ENCODE data around the gene TACR2. TPM values are rescaled to one million over a fixed set of nuclear protein-coding genes. Genes with fewer than 3 reads are reported as not detected.
A peak's percentile ranks its signal among the peaks of the same experiment; 100 is the strongest.

The TACR2 gene
- total and polyA plus RNA-seq, 2 donors: 0.05 to 0.30 TPM

GRCh38 chr10:69388488-69388887 is 28.2 kb downstream of the TACR2 start:
- Histone ChIP-seq H3K27ac (ENCODE audit: low read depth in 1 of 2, low read length in 1 of 2) (no peak overlapping the region), H3K9me3 (ENCODE audit: control insufficient read depth in 2 of 2, insufficient read depth in 1 of 2, low read length in 1 of 2) (no peaks in the 10 kb centered on the region), H3K4me1 (ENCODE audit: control insufficient read depth in 2 of 2, insufficient read depth in 2 of 2, low read length in 2 of 2) (peaks cover 4 to 28% of the 10 kb centered on the region in 2 donors), H3K27me3 (ENCODE audit: control insufficient read depth in 2 of 2, insufficient read depth in 1 of 2, low read length in 1 of 2) (no peaks in the 10 kb centered on the region), H3K4me3 (ENCODE audit: low read length in 2 of 2) (no peak overlapping the region), H3K36me3 (ENCODE audit: control insufficient read depth in 2 of 2, insufficient read depth in 2 of 2, low read length in 1 of 2) (peaks cover 71 to 91% of the 10 kb centered on the region in 2 donors)
- no peak for DNase-seq (ENCODE audit: low read depth in 6 of 9, low spot score in 9 of 9)
- 99% methylated on average over 2 of the region's 2 CpGs for WGBS

GRCh38 chr10:69387500-69387899 is 29.2 kb downstream of the TACR2 start:
- no peaks in the 10 kb centered on the region for H3K27me3 ChIP-seq (ENCODE audit: control insufficient read depth in 2 of 2, insufficient read depth in 1 of 2, low read length in 1 of 2)
- no peak for DNase-seq (ENCODE audit: low read depth in 6 of 9, low spot score in 9 of 9)
- no peaks in the 10 kb centered on the region for H3K9me3 ChIP-seq (ENCODE audit: control insufficient read depth in 2 of 2, insufficient read depth in 1 of 2, low read length in 1 of 2)
- no peak overlapping the region for H3K27ac ChIP-seq (ENCODE audit: low read depth in 1 of 2, low read length in 1 of 2)
- WGBS: 96% methylated on average over 3 of the region's 3 CpGs
- peaks cover 4 to 27% of the 10 kb centered on the region in 2 donors for H3K4me1 ChIP-seq (ENCODE audit: control insufficient read depth in 2 of 2, insufficient read depth in 2 of 2, low read length in 2 of 2)
- H3K4me3 ChIP-seq (ENCODE audit: low read length in 2 of 2): no peak overlapping the region
- H3K36me3 ChIP-seq (ENCODE audit: control insufficient read depth in 2 of 2, insufficient read depth in 2 of 2, low read length in 1 of 2): peaks cover 77 to 91% of the 10 kb centered on the region in 2 donors

GRCh38 chr10:69385454-69386350 is 31.0 kb downstream of the TACR2 start:
- Histone ChIP-seq H3K27me3 (ENCODE audit: control insufficient read depth in 2 of 2, insufficient read depth in 1 of 2, low read length in 1 of 2) (no peaks in the 10 kb centered on the region), H3K9me3 (ENCODE audit: control insufficient read depth in 2 of 2, insufficient read depth in 1 of 2, low read length in 1 of 2) (no peaks in the 10 kb centered on the region), H3K27ac (ENCODE audit: low read depth in 1 of 2, low read length in 1 of 2) (no peak overlapping the region), H3K36me3 (ENCODE audit: control insufficient read depth in 2 of 2, insufficient read depth in 2 of 2, low read length in 1 of 2) (peaks cover 75 to 88% of the 10 kb centered on the region in 2 donors), H3K4me1 (ENCODE audit: control insufficient read depth in 2 of 2, insufficient read depth in 2 of 2, low read length in 2 of 2) (peaks cover 0 to 20% of the 10 kb centered on the region in 2 donors), H3K4me3 (ENCODE audit: low read length in 2 of 2) (no peak overlapping the region)
- 97% methylated on average over 11 of the region's 11 CpGs for WGBS
- DNase-seq (ENCODE audit: low read depth in 6 of 9, low spot score in 9 of 9): no peak

GRCh38 chr10:69384320-69384719 is 32.4 kb downstream of the TACR2 start:
- Histone ChIP-seq H3K36me3 (ENCODE audit: control insufficient read depth in 2 of 2, insufficient read depth in 2 of 2, low read length in 1 of 2) (peaks cover 77 to 90% of the 10 kb centered on the region in 2 donors), H3K27ac (ENCODE audit: low read depth in 1 of 2, low read length in 1 of 2) (no peak overlapping the region), H3K27me3 (ENCODE audit: control insufficient read depth in 2 of 2, insufficient read depth in 1 of 2, low read length in 1 of 2) (no peaks in the 10 kb centered on the region), H3K9me3 (ENCODE audit: control insufficient read depth in 2 of 2, insufficient read depth in 1 of 2, low read length in 1 of 2) (peaks cover 1 to 3% of the 10 kb centered on the region in 2 donors), H3K4me3 (ENCODE audit: low read length in 2 of 2) (no peak overlapping the region), H3K4me1 (ENCODE audit: control insufficient read depth in 2 of 2, insufficient read depth in 2 of 2, low read length in 2 of 2) (peaks cover 0 to 7% of the 10 kb centered on the region in 2 donors)
- DNase-seq (ENCODE audit: low read depth in 6 of 9, low spot score in 9 of 9): no peak
- over 99% methylated on average over 10 of the region's 10 CpGs for WGBS

- 77% methylated on average over 3 of the region's 3 CpGs for WGBS
- no peak overlapping the region for H3K4me3 ChIP-seq (ENCODE audit: low read length in 2 of 2)
- peaks cover 74 to 86% of the 10 kb centered on the region in 2 donors for H3K36me3 ChIP-seq (ENCODE audit: control insufficient read depth in 2 of 2, insufficient read depth in 2 of 2, low read length in 1 of 2)
- H3K9me3 ChIP-seq (ENCODE audit: control insufficient read depth in 2 of 2, insufficient read depth in 1 of 2, low read length in 1 of 2): peaks cover 1 to 4% of the 10 kb centered on the region in 2 donors
- H3K27me3 ChIP-seq (ENCODE audit: control insufficient read depth in 2 of 2, insufficient read depth in 1 of 2, low read length in 1 of 2): no peaks in the 10 kb centered on the region
- peak overlapping the region in 1 of 2 donors; percentile 56 for H3K27ac ChIP-seq (ENCODE audit: low read depth in 1 of 2, low read length in 1 of 2)
- no peak for DNase-seq (ENCODE audit: low read depth in 6 of 9, low spot score in 9 of 9)
- H3K4me1 ChIP-seq (ENCODE audit: control insufficient read depth in 2 of 2, insufficient read depth in 2 of 2, low read length in 2 of 2): peaks cover 0 to 5% of the 10 kb centered on the region in 2 donors
Measured at GRCh38 chr10:69383558-69383957, 33.2 kb downstream of the TACR2 start.

- Histone ChIP-seq H3K9me3 (ENCODE audit: control insufficient read depth in 2 of 2, insufficient read depth in 1 of 2, low read length in 1 of 2) (peaks cover 1 to 4% of the 10 kb centered on the region in 2 donors), H3K4me1 (ENCODE audit: control insufficient read depth in 2 of 2, insufficient read depth in 2 of 2, low read length in 2 of 2) (peaks cover 0 to 9% of the 10 kb centered on the region in 2 donors), H3K4me3 (ENCODE audit: low read length in 2 of 2) (no peak overlapping the region), H3K27ac (ENCODE audit: low read depth in 1 of 2, low read length in 1 of 2) (no peak overlapping the region), H3K27me3 (ENCODE audit: control insufficient read depth in 2 of 2, insufficient read depth in 1 of 2, low read length in 1 of 2) (no peaks in the 10 kb centered on the region), H3K36me3 (ENCODE audit: control insufficient read depth in 2 of 2, insufficient read depth in 2 of 2, low read length in 1 of 2) (peaks cover 73 to 85% of the 10 kb centered on the region in 2 donors)
- no peak for DNase-seq (ENCODE audit: low read depth in 6 of 9, low spot score in 9 of 9)
- 97% methylated on average over 26 of the region's 26 CpGs for WGBS
Measured at GRCh38 chr10:69382382-69383117, 34.2 kb downstream of the TACR2 start.

- WGBS: 99% methylated on average over 16 of the region's 16 CpGs
Measured at GRCh38 chr10:69379800-69380199, 36.9 kb downstream of the TACR2 start.

GRCh38 chr10:69377933-69378332 is 38.8 kb downstream of the TACR2 start:
- 89% methylated on average over 3 of the region's 3 CpGs for WGBS
- peaks cover 1 to 4% of the 10 kb centered on the region in 2 donors for H3K9me3 ChIP-seq (ENCODE audit: control insufficient read depth in 2 of 2, insufficient read depth in 1 of 2, low read length in 1 of 2)
- H3K4me1 ChIP-seq (ENCODE audit: control insufficient read depth in 2 of 2, insufficient read depth in 2 of 2, low read length in 2 of 2): peaks cover 27 to 40% of the 10 kb centered on the region in 2 donors
- H3K36me3 ChIP-seq (ENCODE audit: control insufficient read depth in 2 of 2, insufficient read depth in 2 of 2, low read length in 1 of 2): peaks cover 48 to 75% of the 10 kb centered on the region in 2 donors
- H3K27ac ChIP-seq (ENCODE audit: low read depth in 1 of 2, low read length in 1 of 2): no peak overlapping the region
- H3K27me3 ChIP-seq (ENCODE audit: control insufficient read depth in 2 of 2, insufficient read depth in 1 of 2, low read length in 1 of 2): no peaks in the 10 kb centered on the region
- no peak overlapping the region for H3K4me3 ChIP-seq (ENCODE audit: low read length in 2 of 2)
- DNase-seq (ENCODE audit: low read depth in 6 of 9, low spot score in 9 of 9): no peak

More at GRCh38 chr10:69379800-69380199, 36.9 kb downstream of the TACR2 start:
- H3K27me3 ChIP-seq (ENCODE audit: control insufficient read depth in 2 of 2, insufficient read depth in 1 of 2, low read length in 1 of 2): no peaks in the 10 kb centered on the region
- H3K4me3 ChIP-seq (ENCODE audit: low read length in 2 of 2): no peak overlapping the region
- H3K27ac ChIP-seq (ENCODE audit: low read depth in 1 of 2, low read length in 1 of 2): no peak overlapping the region
- no peak for DNase-seq (ENCODE audit: low read depth in 6 of 9, low spot score in 9 of 9)
- peaks cover 1 to 4% of the 10 kb centered on the region in 2 donors for H3K9me3 ChIP-seq (ENCODE audit: control insufficient read depth in 2 of 2, insufficient read depth in 1 of 2, low read length in 1 of 2)
- peaks cover 62 to 75% of the 10 kb centered on the region in 2 donors for H3K36me3 ChIP-seq (ENCODE audit: control insufficient read depth in 2 of 2, insufficient read depth in 2 of 2, low read length in 1 of 2)
- peaks cover 16 to 31% of the 10 kb centered on the region in 2 donors for H3K4me1 ChIP-seq (ENCODE audit: control insufficient read depth in 2 of 2, insufficient read depth in 2 of 2, low read length in 2 of 2)

GRCh38 chr10:69377191-69377590 is 39.5 kb downstream of the TACR2 start:
- WGBS: 98% methylated on average over 6 of the region's 6 CpGs
- H3K36me3 ChIP-seq (ENCODE audit: control insufficient read depth in 2 of 2, insufficient read depth in 2 of 2, low read length in 1 of 2): peaks cover 41 to 72% of the 10 kb centered on the region in 2 donors
- DNase-seq (ENCODE audit: low read depth in 6 of 9, low spot score in 9 of 9): no peak

More at GRCh38 chr10:69377191-69377590, 39.5 kb downstream of the TACR2 start:
- Histone ChIP-seq H3K9me3 (ENCODE audit: control insufficient read depth in 2 of 2, insufficient read depth in 1 of 2, low read length in 1 of 2) (peaks cover 1 to 4% of the 10 kb centered on the region in 2 donors), H3K27ac (ENCODE audit: low read depth in 1 of 2, low read length in 1 of 2) (no peak overlapping the region), H3K4me1 (ENCODE audit: control insufficient read depth in 2 of 2, insufficient read depth in 2 of 2, low read length in 2 of 2) (peaks cover 27 to 40% of the 10 kb centered on the region in 2 donors), H3K4me3 (ENCODE audit: low read length in 2 of 2) (no peak overlapping the region), H3K27me3 (ENCODE audit: control insufficient read depth in 2 of 2, insufficient read depth in 1 of 2, low read length in 1 of 2) (no peaks in the 10 kb centered on the region)

Data from thymus (tissue), 11 donors.